Stimulated activated CD8-positive, alpha-beta memory T cell treated with anti-CD3 and anti-CD28 coated beads, Interleukin-4, amount 100 ng/mL, for 48 hours (primary cell): ENCODE results near the gene MYO3B.

Experiments
- DNase-seq: peaks from one replicate; pipeline ENCODE4 v3.0.0-alpha.2; 2020

MYO3B gene, protein sequence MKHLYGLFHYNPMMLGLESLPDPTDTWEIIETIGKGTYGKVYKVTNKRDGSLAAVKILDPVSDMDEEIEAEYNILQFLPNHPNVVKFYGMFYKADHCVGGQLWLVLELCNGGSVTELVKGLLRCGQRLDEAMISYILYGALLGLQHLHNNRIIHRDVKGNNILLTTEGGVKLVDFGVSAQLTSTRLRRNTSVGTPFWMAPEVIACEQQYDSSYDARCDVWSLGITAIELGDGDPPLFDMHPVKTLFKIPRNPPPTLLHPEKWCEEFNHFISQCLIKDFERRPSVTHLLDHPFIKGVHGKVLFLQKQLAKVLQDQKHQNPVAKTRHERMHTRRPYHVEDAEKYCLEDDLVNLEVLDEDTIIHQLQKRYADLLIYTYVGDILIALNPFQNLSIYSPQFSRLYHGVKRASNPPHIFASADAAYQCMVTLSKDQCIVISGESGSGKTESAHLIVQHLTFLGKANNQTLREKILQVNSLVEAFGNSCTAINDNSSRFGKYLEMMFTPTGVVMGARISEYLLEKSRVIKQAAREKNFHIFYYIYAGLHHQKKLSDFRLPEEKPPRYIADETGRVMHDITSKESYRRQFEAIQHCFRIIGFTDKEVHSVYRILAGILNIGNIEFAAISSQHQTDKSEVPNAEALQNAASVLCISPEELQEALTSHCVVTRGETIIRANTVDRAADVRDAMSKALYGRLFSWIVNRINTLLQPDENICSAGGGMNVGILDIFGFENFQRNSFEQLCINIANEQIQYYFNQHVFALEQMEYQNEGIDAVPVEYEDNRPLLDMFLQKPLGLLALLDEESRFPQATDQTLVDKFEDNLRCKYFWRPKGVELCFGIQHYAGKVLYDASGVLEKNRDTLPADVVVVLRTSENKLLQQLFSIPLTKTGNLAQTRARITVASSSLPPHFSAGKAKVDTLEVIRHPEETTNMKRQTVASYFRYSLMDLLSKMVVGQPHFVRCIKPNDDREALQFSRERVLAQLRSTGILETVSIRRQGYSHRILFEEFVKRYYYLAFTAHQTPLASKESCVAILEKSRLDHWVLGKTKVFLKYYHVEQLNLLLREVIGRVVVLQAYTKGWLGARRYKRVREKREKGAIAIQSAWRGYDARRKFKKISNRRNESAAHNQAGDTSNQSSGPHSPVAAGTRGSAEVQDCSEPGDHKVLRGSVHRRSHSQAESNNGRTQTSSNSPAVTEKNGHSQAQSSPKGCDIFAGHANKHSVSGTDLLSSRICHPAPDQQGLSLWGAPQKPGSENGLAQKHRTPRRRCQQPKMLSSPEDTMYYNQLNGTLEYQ (N-terminal part only)

DNA sequence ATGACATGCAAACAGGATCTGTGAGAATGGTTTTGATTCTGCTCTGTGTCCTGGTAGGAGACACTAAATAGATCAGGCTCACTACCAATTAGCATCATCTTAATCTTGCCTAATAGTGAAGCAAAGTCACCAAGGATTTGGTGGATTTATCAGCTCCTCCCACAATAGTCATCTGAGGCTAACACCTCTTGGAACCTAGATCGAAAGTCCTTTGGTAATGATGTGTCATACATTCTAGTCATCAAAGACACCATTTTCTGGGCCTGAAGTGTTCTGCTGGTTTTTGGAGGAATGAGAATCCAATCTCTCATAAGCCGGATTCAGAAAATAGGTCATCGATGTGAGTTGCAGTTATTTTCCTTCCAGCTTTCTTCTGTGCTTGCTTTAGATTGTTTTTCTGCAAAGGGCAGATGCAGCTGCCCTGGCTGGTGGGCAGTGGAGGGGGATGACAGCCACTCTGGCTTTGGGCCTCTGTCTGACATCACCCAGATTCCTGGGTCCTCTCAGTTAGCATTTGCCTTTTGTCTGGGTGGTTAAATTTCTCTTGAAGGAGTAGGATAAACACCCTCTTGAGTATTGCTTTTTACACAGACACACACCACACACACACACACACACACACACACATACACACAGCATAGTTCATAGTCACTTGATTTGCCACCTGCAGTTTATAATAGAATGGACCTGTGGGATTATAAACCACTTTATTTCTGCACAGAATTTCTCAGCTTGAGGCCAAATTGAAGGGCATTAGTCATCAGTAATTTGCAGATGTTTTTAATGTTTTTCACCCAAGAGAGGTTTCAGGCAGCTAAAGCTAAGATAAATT is at the start of gene MYO3B:
Gene MYO3B, plus strand, starts transcription at position 198 of the 832 bp plus-strand sequence. Its CDS starts 141 bp downstream, at position 339.
- no peak for DNase-seq

DNA sequence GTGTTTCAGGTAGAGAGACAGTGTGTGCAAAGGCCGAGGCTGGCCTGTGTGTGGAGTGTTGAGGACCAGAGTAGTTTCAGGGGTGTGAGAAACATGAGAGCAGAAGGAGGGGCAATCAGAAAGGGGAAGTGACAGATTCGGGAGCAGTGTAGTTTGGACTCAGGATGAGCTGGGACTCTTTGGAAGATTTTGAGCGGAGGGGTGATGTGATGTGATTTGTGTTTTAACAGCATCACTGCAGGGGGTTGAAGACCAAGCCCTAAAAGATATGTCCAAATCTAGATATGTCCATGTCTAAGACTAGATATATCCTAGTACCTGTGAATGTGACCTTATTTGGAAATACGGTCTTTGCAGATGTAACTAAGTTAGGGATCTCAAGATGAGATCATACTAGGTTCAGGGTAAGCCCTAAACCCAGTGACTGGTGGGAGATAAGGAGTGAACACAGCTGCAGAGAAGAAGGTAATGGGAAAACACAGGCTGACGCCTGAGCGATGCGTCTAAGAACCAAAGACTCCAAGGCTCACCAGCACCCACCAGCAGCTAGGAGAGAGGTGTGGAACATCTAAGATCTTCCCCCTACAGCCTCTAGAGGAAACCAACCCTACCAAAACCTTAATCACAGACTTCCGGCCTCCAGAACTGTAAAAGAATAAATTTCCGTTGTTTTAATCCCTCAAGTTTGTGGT is 38.5 kb upstream of the MYO3B start:
- no peak for DNase-seq

DNA sequence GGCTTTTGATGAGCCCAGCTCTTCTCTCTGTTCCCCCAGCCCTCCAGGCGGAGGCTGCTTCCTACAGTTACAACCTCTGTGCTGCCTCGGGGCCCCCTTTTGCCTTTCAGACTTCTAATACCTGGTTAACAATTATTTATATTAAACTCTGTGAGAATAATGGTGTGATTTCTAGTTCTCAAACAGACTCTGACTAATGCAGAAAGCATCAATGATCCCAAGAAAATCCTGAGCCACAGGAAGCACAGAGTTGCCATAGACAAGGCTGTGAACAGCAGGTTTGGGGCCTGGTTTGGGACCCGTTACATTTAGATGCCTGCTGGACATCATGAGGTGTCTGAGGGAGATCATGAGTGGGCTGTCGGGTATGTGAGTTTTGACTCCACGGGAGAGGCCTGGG is 37.4 kb upstream of the MYO3B start:
- DNase-seq, result no peak

DNA sequence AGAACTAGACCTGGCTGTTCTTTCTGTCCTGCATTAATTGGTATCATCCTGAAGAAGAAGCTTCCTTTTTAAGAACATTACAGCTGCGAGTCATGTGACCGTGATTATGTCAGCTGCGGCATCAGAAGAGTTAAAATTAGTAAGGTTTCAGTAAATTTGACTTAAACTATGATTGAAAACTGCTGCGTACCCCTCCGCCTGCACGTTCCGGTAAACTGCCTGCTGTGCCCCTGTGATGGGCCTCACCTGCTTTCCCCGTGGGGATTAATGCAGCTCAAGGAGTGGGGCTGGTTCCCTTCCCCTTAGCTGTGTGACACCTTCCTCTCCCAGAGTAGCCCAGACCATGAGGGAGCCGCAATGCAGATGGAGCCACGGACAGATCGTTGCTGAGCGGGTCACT is 36.1 kb upstream of the MYO3B start:
- DNase-seq, result no peak

DNA sequence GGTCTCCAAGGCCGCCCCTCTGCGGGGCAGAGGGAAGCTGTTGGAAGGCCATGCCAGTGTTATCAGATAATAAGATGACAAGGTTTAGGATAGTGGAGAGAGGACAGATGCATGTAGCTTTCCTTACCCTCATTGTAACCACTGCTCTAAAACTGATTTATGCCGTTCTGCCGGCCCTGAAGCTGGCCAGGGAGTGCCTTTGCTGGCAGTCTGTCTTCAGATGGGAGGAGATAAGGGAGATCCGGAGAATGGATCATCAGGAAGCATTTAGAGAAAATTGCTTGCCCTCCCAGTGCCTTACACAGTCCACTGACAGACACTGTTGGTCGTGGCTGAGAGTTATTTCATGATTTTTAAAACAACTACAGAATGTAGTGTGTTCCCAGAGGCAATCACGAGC is 35.4 kb upstream of the MYO3B start:
- DNase-seq, result no peak

DNA sequence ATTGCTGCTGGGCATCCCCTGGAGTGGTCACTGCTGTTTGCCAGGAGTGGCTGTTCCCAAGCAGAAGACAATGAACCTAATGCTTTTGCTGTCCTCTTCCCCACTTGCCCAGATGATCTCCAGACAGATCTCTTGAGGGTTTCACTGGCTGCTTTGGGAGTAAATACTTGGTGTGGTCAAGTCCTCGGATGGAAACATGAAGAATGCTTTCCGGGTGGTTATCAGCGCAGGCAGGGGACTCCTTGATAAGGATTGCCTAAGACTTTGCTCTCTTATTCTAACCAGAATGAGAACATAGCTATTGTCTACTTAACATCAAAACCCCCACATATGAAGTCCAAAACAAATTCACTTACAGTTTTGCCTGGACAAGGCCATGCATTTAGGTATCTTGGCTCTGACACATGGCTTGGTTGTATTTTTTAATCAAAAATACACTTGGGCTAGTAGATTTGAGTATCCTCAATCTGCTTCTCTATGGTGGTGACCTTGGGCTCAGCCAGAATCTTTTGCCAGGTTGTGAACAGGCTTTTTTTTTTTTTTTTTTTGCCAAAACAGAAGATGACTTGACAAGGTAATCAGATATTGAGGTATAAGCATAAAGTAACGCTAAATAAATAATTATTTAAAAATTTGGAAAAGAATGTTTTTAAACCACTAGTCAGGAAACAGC is 34.8 kb upstream of the MYO3B start:
- no peak for DNase-seq

DNA sequence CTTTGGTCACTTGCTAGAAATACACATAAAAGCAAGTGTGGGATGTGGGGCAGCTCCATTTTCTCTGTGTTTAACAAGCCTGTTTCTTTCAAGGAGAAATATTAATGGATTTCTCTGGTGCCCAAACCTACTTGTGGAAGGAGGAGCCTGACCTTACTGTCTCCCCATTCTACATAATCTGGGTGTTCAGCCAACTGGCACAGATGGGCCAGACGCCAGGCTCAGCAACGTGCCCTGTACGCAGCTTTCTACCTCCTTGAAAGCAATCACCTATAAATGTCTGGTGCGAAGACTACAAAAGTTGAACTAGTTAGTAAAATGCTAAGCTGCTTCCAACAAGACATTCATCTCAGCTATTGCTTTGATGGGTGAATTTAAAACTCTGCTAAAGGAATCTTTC is 33.2 kb upstream of the MYO3B start:
- no peak for DNase-seq

DNA sequence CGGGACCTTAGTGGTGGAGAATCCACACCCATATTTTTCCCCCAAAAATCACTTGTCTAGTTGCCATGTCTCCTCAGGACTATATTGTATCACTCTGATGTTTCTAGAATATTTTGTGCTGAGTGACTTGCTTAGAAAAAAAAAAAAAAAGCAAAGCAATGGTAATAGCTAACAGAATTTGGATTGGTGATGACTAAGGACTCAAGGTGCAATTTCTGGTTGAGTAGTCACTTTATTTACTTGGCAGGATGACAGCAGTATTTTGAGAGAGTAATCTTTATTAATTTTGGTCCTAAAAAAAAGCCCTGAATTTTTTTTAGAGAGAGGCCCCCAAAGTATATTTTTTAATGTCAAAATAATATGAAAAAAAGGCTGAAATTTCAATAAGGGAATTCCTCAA is 32.8 kb upstream of the MYO3B start:
- no peak for DNase-seq

DNA sequence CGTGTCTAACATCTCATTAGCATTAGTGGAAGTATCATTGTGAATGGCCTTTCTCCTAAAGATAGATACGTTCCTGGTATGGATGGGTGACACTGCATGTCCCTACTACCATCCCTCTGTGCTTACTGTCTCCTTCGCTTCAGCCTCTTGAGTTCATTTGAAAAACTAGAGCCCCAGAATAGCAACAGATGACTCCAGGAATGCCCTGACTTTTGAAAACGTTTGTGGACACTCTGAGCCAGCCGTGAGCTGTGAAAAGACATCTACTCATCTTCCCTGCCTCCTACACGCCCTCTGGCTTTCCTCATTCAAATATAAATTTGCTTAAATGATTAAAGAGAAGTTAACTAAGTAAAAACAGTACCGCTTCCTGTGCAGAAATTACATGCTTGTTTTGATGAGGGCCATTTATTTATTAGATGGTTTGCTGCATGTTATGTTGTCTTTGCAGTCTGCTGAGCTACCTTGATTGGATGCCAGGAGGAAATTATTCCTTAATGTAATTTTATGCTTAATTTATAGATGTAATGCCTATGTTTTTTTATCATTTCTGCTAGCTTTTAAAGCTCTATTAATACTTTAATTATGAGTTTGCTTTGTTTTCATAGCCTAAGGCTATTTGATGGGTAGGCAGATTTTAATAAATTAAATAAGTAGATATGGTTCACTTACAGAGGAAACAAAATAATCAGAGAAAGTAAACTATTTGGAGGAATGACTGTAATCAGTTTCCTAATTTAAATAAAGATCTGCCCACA is 32.1 kb upstream of the MYO3B start:
- no peak for DNase-seq

DNA sequence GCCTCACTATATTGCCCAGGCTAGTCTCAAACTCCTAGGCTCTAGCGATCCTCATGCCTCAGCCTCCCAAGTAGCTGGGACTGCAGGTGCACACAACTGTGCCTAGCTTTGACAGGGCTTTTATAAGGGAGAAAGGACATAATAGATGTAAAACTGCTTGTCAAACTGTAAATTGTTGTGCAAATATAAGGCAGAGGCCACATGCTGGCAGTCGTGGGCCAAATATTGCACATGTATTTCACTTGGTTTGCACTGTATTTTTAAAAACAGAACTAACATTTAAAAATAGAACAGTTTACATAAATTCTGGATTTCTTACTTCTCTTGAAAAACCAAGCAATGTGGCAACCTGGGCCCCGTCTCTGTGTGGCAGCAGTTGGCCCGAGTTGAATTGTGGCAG is 31.2 kb upstream of the MYO3B start:
- DNase-seq, result no peak

DNA sequence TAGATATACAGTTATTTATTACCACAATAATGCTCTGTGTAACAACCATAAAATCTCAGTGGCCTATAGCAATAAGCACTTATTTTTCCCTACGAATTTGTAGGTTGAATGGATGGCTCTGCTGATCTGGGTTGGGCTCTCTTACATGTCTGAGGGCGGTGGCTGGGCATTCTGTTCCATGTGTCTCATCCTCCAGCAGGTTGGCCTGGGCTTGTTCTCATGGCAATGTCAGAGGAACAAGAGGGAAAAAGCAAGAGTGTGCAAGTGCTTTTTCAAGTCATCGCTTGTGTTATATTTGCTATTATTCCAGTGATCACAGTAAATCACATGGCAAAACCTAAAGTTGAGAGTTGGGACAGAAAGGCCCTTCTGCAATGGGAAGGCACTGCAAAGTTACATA is 30.4 kb upstream of the MYO3B start:
- no peak for DNase-seq

DNA sequence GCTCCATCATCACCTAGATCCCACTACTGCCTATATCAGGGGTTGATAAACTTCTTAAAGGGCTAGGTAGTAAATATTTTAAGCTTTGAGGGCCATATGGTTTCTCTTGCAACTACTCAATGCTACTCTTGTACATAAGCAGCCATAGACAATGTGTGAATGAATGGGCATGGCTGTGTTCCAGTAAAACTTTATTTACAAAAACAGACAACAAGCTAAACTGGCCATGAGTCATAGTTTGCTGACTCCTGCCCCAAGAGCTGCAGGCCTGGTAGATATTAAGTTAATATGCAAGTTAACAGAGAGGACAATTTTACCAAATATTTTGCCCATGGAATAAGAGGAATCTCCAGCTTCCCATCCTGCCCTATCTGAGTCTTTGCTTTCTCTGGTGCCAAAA is 29.8 kb upstream of the MYO3B start:
- no peak for DNase-seq

DNA sequence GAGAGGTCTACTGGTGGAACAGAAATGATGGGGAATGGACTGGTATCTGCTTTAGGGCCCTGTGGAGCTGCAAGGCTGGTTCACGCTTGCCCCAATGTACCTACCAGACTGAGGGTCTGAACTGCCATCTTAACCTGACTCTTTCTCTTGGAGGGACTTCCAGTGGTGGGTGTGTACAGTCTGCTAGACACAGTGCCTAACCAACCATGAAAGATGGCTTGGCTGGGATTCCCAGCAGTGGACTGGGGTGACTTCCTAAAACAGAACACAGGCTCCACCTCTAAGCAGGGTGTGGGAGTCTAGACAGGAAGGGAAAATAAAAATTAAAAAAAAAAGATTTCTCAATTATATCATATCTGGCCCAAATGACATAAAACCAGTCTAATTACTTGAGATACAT is 25.5 kb upstream of the MYO3B start:
- DNase-seq, result no peak

DNA sequence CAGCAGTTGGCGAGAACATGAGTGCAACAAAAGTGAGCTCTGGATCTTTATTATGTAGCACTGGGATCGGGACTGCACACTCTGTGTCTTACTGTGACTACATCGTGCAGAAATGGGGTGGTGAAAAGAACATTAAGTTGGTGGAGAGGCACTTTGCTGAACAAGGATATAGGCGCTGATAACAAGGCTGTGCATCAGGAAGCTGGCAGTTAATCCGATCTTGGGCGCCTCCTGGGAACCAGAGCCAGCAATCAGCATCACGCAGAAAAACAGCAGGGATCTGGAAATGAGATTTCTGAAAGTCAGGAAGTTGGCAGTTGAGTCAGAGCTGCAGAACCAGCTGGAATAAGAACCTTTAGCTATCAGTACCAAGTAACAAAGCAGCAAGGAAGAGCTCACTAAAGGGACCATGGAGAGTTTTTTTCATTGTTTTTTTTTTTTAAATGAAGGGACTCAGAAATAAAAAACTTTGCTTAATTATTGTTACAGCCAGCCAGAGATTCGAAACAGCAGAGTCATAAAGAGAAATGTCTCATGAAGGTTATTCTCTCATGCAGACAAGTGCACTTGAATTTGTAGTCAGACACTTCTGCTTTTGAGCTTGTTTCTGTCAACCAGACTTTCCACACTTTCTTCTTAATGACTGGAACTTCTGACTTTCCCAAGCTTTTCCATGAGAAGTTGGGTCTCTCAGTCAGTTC is 22.8 kb upstream of the MYO3B start:
- no peak for DNase-seq

DNA sequence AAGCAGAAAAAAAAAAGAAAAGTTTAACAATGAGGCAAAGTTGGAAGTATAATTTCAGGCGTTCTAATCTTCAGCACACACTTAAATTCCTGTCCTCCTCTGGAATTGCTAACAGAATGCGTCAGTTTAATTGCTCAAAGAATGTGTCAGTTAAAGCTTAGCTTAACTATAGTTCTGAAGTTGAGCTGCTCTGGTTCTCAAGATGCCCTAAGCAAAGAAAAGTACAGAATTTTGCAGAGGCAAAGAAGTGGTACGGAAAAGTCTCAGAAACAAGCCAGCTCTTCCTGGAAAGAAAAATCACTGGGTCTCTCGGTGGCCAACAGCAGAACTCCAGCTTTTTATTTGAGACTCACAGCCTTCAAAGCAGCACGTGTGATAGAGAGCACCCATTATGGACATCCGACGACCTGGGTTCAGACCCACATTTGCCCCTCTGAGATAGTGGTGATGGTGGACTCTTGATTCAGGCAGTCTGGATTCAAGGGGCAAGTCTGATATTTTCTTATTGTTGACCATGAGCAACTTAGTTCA is 22.2 kb upstream of the MYO3B start:
- no peak for DNase-seq

DNA sequence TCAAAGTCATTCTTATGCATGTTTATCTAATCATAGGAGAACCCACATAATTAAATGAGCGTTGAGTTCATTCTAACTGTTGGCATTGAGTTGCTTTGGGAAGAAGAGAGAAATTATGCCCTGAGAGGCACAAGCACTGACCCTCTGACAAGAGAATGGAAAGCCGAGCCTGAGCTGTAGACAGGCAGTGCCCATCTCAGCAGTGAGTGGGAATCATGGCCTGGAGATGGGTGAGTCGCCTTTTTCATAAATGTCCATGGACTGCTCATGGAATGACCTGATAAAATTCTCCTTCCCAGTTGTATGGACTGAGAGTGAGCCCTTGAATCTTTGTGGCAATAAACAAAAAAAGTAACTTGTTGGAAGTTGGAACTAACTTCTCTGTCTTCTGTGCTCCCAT is 21.4 kb upstream of the MYO3B start:
- no peak for DNase-seq

DNA sequence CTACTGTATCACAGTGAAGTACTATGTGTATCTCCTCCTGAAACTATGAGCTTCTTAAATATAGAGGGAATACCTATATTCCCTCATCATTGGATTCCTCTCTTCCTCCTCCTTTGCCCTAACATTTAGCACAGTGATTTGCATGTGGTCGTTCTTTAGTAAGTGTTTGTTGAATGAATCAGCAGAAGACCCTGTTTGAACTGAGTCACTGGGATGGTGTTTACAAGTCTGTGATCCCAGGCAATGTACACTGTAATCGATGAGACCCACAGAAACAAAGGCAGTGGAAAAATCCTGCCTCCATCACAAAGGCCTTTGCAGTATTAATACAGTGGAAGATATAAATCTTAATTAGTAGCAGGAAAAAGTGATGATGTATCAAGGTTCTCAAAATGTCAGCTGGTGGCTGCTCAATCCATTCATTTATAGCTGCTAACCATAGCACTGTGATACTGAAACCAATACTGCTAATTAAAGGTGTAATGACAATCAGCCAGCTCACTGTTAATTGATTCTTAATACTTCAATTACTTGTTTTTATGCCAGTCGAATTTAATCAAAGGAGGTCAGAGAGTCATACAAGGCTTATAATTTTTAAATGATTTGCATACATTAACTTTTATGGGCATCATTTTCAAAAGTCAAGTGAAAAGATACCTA is 20.8 kb upstream of the MYO3B start:
- DNase-seq, result no peak

DNA sequence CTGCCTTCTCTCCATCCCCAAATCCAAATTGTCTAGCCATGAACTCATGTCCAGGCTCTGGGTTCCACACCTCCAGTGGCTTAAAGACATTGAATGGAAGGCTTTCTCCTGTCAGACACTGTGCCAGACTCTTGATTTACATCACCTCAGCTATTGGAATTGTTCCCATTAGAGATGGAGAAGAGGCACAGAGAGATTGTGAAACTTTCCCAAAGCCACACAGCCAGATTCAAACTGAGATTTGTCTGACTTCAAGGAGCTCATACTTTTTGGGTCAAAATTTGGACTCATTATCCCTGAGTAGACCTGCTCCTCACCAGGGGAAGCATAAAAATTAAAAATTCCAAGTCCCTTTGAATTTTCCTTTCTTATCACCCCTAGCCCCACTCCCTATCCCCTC is 18.9 kb upstream of the MYO3B start:
- DNase-seq, result no peak
